Measurements from ENCODE around the gene CASQ1.

Gene CASQ1

GRCh38 chr1:160226623-160227022 is 36.2 kb downstream of the CASQ1 start:
- no peak for DNase-seq (ENCODE audit: low spot score)

- DNase-seq (ENCODE audit: low spot score) = no peak
Measured at GRCh38 chr1:160227034-160227433, 36.7 kb downstream of the CASQ1 start.

GRCh38 chr1:160227561-160227960 is 37.2 kb downstream of the CASQ1 start:
- no peak for DNase-seq (ENCODE audit: low spot score)

- no peak for DNase-seq (ENCODE audit: low spot score)
Measured at GRCh38 chr1:160228431-160228830, 38.1 kb downstream of the CASQ1 start.

GRCh38 chr1:160232911-160233310 is 42.5 kb downstream of the CASQ1 start:
- DNase-seq (ENCODE audit: low spot score) = no peak

GRCh38 chr1:160236806-160237205 is 46.4 kb downstream of the CASQ1 start:
- no peak for DNase-seq (ENCODE audit: low spot score)

GRCh38 chr1:160237558-160237957 is 47.2 kb downstream of the CASQ1 start:
- no peak for DNase-seq (ENCODE audit: low spot score)

GRCh38 chr1:160238408-160238807 is 48.0 kb downstream of the CASQ1 start:
- no peak for DNase-seq (ENCODE audit: low spot score)

GRCh38 chr1:160239582-160240299 is 49.4 kb downstream of the CASQ1 start:
- no peak for DNase-seq (ENCODE audit: low spot score)

- no peak for DNase-seq (ENCODE audit: low spot score)
Measured at GRCh38 chr1:160243767-160244166, 53.4 kb downstream of the CASQ1 start.

- no peak for DNase-seq (ENCODE audit: low spot score)
Measured at GRCh38 chr1:160244209-160244608, 53.8 kb downstream of the CASQ1 start.

- no peak for DNase-seq (ENCODE audit: low spot score)
Measured at GRCh38 chr1:160245434-160245833, 55.1 kb downstream of the CASQ1 start.

GRCh38 chr1:160247053-160247452 is 56.7 kb downstream of the CASQ1 start:
- no peak for DNase-seq (ENCODE audit: low spot score)

- no peak for DNase-seq (ENCODE audit: low spot score)
Measured at GRCh38 chr1:160251011-160251410, 60.6 kb downstream of the CASQ1 start.

Data from SW480 (cell line).